ENCODE measurements around the gene SLC16A9. TPM values are rescaled to one million over a fixed set of nuclear protein-coding genes. Genes with fewer than 3 reads are reported as not detected.
A peak's percentile ranks its signal among the peaks of the same experiment; 100 is the strongest.

The SLC16A9 gene, protein sequence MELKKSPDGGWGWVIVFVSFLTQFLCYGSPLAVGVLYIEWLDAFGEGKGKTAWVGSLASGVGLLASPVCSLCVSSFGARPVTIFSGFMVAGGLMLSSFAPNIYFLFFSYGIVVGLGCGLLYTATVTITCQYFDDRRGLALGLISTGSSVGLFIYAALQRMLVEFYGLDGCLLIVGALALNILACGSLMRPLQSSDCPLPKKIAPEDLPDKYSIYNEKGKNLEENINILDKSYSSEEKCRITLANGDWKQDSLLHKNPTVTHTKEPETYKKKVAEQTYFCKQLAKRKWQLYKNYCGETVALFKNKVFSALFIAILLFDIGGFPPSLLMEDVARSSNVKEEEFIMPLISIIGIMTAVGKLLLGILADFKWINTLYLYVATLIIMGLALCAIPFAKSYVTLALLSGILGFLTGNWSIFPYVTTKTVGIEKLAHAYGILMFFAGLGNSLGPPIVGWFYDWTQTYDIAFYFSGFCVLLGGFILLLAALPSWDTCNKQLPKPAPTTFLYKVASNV
- total RNA-seq: 11.6 and 13.7 TPM in 2 replicates
- long read RNA-seq, full-length matches to known transcripts: 2 of 15 reads
- long read RNA-seq, partial matches to known transcripts: 7 of 15 reads
- long read RNA-seq, other reads (novel, unspliced or antisense): 6 of 15 reads

DNA sequence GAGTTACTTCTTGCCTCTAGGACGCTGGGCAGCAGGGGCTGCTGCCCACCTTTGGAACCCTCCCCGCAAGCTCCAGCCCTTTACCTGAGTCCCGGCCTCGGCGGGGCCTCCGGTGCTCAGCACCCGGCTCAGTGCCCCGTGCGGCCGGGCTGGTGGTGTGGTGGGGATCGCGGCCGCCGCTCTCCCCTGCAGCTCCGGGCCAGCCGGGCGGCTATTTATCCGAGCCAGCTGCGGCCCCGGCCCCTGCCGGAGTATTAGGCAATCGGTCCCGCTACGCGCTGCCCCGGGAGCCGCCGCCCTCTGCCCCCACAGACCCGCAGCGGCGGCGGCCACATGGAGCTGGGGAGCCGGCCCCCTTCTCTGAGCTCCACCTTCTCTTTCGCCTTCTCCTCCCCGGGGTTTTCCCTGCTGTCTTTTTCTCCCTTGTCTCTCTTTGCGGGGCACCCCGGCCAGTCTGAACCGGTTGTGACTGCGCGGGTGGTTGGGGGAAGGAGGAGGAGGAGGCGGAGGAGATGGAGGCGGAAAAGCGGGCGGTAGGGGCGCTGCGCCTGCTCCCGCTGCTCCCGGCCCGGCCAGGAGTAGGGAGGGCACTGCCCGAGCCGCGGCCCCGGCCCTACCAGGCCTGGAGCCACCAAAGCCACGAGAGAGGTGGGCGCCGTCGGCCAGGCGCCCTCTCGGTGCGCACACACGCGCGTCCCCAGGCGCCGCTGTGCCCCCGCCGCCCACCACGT is at the start of gene SLC16A9:
Gene SLC16A9, minus strand, starts transcription at position 456 of the 731 bp plus-strand sequence. CDS start 25,559 bp downstream, outside the sequence.
- no peaks in the 10 kb centered on the region for H3K9me3 Mint-ChIP-seq (ENCODE audit: low read depth)
- H3K27me3 Mint-ChIP-seq: peaks cover 40% of the 10 kb centered on the region
- H3K4me1 Mint-ChIP-seq (ENCODE audit: low read depth): peaks cover 3% of the 10 kb centered on the region
- H3K4me3 Mint-ChIP-seq (ENCODE audit: low read depth): peak within 1 kb of the TSS; percentile 86
- DNase-seq (ENCODE audit: low spot score, unreplicated experiment): peak; percentile 67
- no peaks in the 10 kb centered on the region for H3K36me3 Mint-ChIP-seq (ENCODE audit: insufficient read depth)
- peak within 1 kb of the TSS; percentile 96 for H3K27ac Mint-ChIP-seq
- TF ChIP-seq, protein P1, sequence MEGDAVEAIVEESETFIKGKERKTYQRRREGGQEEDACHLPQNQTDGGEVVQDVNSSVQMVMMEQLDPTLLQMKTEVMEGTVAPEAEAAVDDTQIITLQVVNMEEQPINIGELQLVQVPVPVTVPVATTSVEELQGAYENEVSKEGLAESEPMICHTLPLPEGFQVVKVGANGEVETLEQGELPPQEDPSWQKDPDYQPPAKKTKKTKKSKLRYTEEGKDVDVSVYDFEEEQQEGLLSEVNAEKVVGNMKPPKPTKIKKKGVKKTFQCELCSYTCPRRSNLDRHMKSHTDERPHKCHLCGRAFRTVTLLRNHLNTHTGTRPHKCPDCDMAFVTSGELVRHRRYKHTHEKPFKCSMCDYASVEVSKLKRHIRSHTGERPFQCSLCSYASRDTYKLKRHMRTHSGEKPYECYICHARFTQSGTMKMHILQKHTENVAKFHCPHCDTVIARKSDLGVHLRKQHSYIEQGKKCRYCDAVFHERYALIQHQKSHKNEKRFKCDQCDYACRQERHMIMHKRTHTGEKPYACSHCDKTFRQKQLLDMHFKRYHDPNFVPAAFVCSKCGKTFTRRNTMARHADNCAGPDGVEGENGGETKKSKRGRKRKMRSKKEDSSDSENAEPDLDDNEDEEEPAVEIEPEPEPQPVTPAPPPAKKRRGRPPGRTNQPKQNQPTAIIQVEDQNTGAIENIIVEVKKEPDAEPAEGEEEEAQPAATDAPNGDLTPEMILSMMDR (IDR thresholded peaks at IDR 0.05; ENCODE audit: unreplicated experiment): peak; percentile 59

DNA sequence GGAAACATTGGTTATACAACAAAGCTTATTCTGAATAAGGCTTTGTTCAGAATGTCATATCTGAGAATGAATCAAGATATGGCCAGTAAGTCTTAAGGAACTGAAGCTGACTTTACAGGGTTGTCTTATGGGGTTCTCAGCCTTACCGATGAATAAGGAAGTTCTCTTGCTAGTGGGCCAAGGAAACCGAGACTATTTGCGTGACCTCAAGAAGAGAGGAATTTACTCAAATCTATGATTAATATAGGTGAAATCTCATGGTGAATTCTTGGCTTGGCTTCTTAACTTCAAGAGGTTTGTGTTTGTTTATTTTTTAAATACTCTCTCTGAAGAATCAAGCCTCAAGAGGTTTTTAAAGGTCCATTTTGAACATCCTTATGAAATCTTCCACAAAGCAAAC is 48.3 kb upstream of the SLC16A9 start:
- no peaks in the 10 kb centered on the region for H3K27me3 Mint-ChIP-seq
- TF ChIP-seq, protein P1 (IDR thresholded peaks at IDR 0.05; ENCODE audit: unreplicated experiment): no peak
- H3K4me3 Mint-ChIP-seq (ENCODE audit: low read depth): no peak overlapping the region
- no peak overlapping the region for H3K27ac Mint-ChIP-seq
- peaks cover 9% of the 10 kb centered on the region for H3K4me1 Mint-ChIP-seq (ENCODE audit: low read depth)
- H3K36me3 Mint-ChIP-seq (ENCODE audit: insufficient read depth): peaks cover 1% of the 10 kb centered on the region
- peaks cover 6% of the 10 kb centered on the region for H3K9me3 Mint-ChIP-seq (ENCODE audit: low read depth)
- no peak for DNase-seq (ENCODE audit: low spot score, unreplicated experiment)

DNA sequence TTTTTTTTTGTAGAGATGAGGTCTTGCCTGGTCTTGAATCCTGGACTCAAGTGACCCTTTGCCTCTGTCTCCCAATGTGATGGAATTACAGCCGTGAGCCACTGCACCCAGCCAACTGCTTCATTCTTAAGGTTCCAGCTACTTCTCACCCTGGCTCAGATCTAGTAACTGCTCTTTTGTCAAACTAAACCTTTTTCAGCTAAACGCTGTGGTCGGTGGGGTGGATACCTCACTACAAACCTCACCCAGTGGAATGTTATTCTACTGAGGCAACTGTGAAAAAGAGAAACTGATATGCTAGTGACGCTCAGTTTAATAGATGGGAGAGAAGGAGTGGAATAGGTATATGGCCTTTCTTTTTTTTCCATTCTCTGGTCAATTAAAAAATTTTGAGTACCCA is 45.3 kb upstream of the SLC16A9 start:
- H3K9me3 Mint-ChIP-seq (ENCODE audit: low read depth): no peaks in the 10 kb centered on the region
- H3K27ac Mint-ChIP-seq: no peak overlapping the region
- H3K4me1 Mint-ChIP-seq (ENCODE audit: low read depth): no peaks in the 10 kb centered on the region
- TF ChIP-seq, protein P1 (IDR thresholded peaks at IDR 0.05; ENCODE audit: unreplicated experiment): no peak
- H3K4me3 Mint-ChIP-seq (ENCODE audit: low read depth): no peak overlapping the region
- no peaks in the 10 kb centered on the region for H3K36me3 Mint-ChIP-seq (ENCODE audit: insufficient read depth)
- no peaks in the 10 kb centered on the region for H3K27me3 Mint-ChIP-seq
- DNase-seq (ENCODE audit: low spot score, unreplicated experiment): no peak

DNA sequence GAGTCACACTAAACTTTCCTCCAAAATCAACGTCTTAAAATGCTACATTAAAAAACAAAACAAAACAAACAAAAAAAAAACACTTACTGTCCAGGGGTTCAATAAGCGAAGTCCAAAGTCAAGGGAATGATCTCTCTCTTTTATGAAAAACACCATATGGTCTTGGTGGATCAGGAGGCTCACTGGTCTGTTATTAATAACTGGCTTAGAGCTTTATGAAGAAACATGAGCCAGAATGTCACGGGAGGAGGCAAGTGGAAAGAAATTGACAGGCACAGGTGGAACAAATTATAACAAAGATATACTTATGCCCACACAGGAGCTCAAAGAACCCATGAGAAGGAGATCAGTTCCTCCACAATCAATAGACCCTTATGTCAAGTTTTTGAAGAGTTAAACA is 43.6 kb upstream of the SLC16A9 start, which contains the start of gene MRLN:
Gene MRLN, minus strand, starts transcription at position 189 of the 400 bp plus-strand sequence.
- TF ChIP-seq, protein P1 (IDR thresholded peaks at IDR 0.05; ENCODE audit: unreplicated experiment): no peak
- Mint-ChIP-seq H3K36me3 (ENCODE audit: insufficient read depth) (no peaks in the 10 kb centered on the region), H3K4me3 (ENCODE audit: low read depth) (no peak within 1 kb of the TSS), H3K4me1 (ENCODE audit: low read depth) (no peaks in the 10 kb centered on the region), H3K27ac (no peak within 1 kb of the TSS), H3K27me3 (no peaks in the 10 kb centered on the region), H3K9me3 (ENCODE audit: low read depth) (no peaks in the 10 kb centered on the region)
- no peak for DNase-seq (ENCODE audit: low spot score, unreplicated experiment)

Data from progenitor cell of endocrine pancreas (in vitro differentiated cells).